MCF 10A (cell line): ENCODE results near the gene DLST. TPM values are rescaled to one million over a fixed set of nuclear protein-coding genes. Genes with fewer than 3 reads are reported as not detected.

Experiments
- BruUV-seq: library from RNA; stranded (reverse); fragments of 400-500 nt; replicated peaks from 2 replicates; lab custom pipeline; 2021; lab: Mats Ljungman, UMichigan
- CTCF ChIA-PET: fragments of 300-600 bp; sonication (Branson Sonifier 250); formaldehyde crosslinking; extraction: SDS; loops from one replicate; lab custom pipeline; 2021; ENCODE audit warnings: antibody characterized with exemption, inconsistent platforms; lab: Yijun Ruan, JAX
- POLR2A ChIA-PET: fragments of 300-600, 350-650 bp; sonication (Branson Sonifier 250); formaldehyde crosslinking; extraction: SDS; loops from one replicate; lab custom pipeline; 2020; ENCODE audit warnings: antibody characterized with exemption, inconsistent platforms; lab: Yijun Ruan, JAX
- DNase-seq: peaks from one replicate; pipeline ENCODE4 v3.0.0-alpha.2; 2018; ENCODE audit not compliant: unreplicated experiment
- H3K27ac Mint-ChIP-seq: one replicate; pipeline ENCODE4 v1.8.0; 2022; ENCODE audit warnings: mild to moderate bottlenecking, low read depth, mixed read lengths; ENCODE audit not compliant: unreplicated experiment
- H3K27me3 Mint-ChIP-seq: one replicate; pipeline ENCODE4 v1.8.0; 2022; ENCODE audit warnings: mixed read lengths; ENCODE audit not compliant: insufficient read depth, unreplicated experiment
- H3K36me3 Mint-ChIP-seq: one replicate; pipeline ENCODE4 v1.8.0; 2022; ENCODE audit warnings: mild to moderate bottlenecking, moderate library complexity, mixed read lengths; ENCODE audit not compliant: insufficient read depth, unreplicated experiment
- H3K4me1 Mint-ChIP-seq: one replicate; pipeline ENCODE4 v1.8.0; 2022; ENCODE audit warnings: mixed read lengths; ENCODE audit not compliant: insufficient read depth, unreplicated experiment
- H3K4me3 Mint-ChIP-seq: one replicate; pipeline ENCODE4 v1.8.0; 2022; ENCODE audit warnings: mild to moderate bottlenecking, moderate library complexity, mixed read lengths; ENCODE audit not compliant: unreplicated experiment
- H3K9me3 Mint-ChIP-seq: one replicate; pipeline ENCODE4 v1.8.0; 2022; ENCODE audit warnings: mixed read lengths; ENCODE audit not compliant: unreplicated experiment
- intact Hi-C: fragments of 100-400 bp; cut with micrococcal nuclease; formaldehyde crosslinking; loops from 2 replicates; pipeline ENCODE4 v1.14.1; 2022
- total RNA-seq: library from RNA; stranded (reverse); gene quantifications from 2 replicates; pipeline ENCODE4 v1.2.3, GENCODE V29; 2022
- TF ChIP-seq, protein P1 (sequence below): fragments of 200-600 bp; IDR thresholded peaks from one replicate; pipeline ENCODE4 v1.8.0; 2022; ENCODE audit warnings: antibody characterized with exemption, mild to moderate bottlenecking; ENCODE audit not compliant: unreplicated experiment

The DLST gene
- total RNA-seq, 1 experiment from 2014 or later, result 114 TPM

DNA sequence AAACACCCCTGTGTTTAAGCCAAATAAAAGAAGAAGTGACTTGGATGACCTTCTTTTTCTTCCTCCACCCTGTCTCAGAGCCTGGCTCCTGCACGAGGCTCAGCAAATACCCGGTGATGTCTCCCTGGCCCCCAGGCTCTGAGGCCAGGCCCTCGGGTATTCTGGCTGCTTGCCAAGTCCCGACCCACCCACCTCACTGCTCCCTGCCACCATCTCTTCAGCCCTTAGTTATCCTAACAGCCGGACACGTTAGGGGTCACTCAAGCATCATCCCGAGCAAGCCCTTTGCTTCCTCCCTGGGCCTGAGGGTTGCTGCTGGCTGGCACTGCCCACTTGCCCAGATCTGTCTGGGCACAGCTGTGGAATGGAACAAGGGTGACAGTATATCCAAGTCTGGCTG is 34.1 kb downstream of the DLST start:
- BruUV-seq, result no TSS peak
- peaks cover 14% of the 10 kb centered on the region for H3K4me1 Mint-ChIP-seq
- DNase-seq, result no peak
- H3K4me3 Mint-ChIP-seq, result no peak overlapping the region
- no peaks in the 10 kb centered on the region for H3K36me3 Mint-ChIP-seq
- H3K27me3 Mint-ChIP-seq, result no peaks in the 10 kb centered on the region
- ChIA-PET POLR2A (no interaction called here), CTCF (interaction anchor here (1.2 kb wide), 1 partner anchor 49 kb away, joined by 4 read pairs; no protein-coding TSS in a partner anchor)
- H3K27ac Mint-ChIP-seq, result no peak overlapping the region
- H3K9me3 Mint-ChIP-seq, result no peaks in the 10 kb centered on the region
- intact Hi-C loops, result no loop called here
- TF ChIP-seq, protein P1, sequence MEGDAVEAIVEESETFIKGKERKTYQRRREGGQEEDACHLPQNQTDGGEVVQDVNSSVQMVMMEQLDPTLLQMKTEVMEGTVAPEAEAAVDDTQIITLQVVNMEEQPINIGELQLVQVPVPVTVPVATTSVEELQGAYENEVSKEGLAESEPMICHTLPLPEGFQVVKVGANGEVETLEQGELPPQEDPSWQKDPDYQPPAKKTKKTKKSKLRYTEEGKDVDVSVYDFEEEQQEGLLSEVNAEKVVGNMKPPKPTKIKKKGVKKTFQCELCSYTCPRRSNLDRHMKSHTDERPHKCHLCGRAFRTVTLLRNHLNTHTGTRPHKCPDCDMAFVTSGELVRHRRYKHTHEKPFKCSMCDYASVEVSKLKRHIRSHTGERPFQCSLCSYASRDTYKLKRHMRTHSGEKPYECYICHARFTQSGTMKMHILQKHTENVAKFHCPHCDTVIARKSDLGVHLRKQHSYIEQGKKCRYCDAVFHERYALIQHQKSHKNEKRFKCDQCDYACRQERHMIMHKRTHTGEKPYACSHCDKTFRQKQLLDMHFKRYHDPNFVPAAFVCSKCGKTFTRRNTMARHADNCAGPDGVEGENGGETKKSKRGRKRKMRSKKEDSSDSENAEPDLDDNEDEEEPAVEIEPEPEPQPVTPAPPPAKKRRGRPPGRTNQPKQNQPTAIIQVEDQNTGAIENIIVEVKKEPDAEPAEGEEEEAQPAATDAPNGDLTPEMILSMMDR, result no peak

DNA sequence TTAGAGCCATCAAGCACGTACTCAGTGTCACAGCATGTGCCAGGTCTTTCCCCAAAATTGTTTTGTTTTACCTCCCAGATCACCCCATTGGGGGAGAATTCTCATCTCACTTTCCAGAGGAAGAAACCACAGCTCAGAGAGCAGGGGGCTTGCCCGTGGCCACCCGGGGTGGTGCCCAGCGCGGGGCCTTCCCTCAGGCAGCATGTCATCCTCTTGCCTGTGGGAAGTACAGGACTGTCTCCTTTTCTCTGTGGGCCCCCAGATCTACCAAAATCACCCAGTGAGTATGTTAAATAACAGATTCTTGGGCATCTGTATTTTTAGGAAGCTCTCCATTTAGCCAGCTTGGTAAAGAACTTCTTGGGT is 35.4 kb downstream of the DLST start:
- BruUV-seq, result no TSS peak
- intact Hi-C loops, result no loop called here
- no peaks in the 10 kb centered on the region for H3K27me3 Mint-ChIP-seq
- TF ChIP-seq, protein P1, result no peak
- H3K4me1 Mint-ChIP-seq, result peaks cover 6% of the 10 kb centered on the region
- POLR2A ChIA-PET, result interaction anchor here (0.6 to 1.7 kb wide), 3 partner anchors 12 to 607 kb away, joined by 3 read pairs; no protein-coding TSS in a partner anchor
- no peaks in the 10 kb centered on the region for H3K9me3 Mint-ChIP-seq
- no peaks in the 10 kb centered on the region for H3K36me3 Mint-ChIP-seq
- no peak overlapping the region for H3K4me3 Mint-ChIP-seq
- H3K27ac Mint-ChIP-seq, result no peak overlapping the region
- CTCF ChIA-PET, result interaction anchor here (1.0 to 1.2 kb wide), 7 partner anchors 11 to 387 kb away, joined by 3 to 7 read pairs (median 3); no protein-coding TSS in a partner anchor
- DNase-seq, result no peak

DNA sequence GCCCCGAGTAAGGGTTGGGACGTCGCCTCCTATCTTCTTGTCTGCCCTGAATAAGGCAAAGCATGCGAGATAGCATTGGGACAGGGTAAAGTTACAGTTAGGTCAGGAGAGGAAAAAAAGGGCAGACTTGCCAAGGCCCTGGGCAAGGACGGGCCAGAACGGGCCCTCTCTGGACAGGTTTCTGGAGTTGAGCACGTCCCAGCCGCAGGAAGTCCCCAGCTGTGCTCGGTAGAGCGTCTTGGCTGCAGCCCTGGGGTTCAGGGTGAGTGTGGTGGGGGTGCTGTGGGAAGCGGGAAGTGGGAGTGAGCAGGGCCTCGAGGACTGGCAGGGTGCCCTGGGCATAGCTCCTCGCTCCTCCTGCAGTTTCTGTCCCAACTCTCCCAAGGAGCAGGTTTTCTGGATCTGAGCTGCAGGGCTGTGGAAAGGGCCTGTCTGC is 35.9 kb downstream of the DLST start:
- no TSS peak for BruUV-seq
- H3K9me3 Mint-ChIP-seq, result no peaks in the 10 kb centered on the region
- peaks cover 5% of the 10 kb centered on the region for H3K4me1 Mint-ChIP-seq
- H3K36me3 Mint-ChIP-seq, result no peaks in the 10 kb centered on the region
- H3K27me3 Mint-ChIP-seq, result no peaks in the 10 kb centered on the region
- H3K4me3 Mint-ChIP-seq, result no peak overlapping the region
- no peak for DNase-seq
- CTCF ChIA-PET, result interaction anchor here (1.0 to 1.2 kb wide), 6 partner anchors 12 to 386 kb away, joined by 3 to 6 read pairs (median 3); no protein-coding TSS in a partner anchor
- intact Hi-C loops, result no loop called here
- POLR2A ChIA-PET, result interaction anchor here (0.6 to 1.7 kb wide), 2 partner anchors 12 to 13 kb away, joined by 3 read pairs; no protein-coding TSS in a partner anchor
- TF ChIP-seq, protein P1, result no peak
- no peak overlapping the region for H3K27ac Mint-ChIP-seq

GRCh38 chr14:74918380-74918779 is 36.7 kb downstream of the DLST start:
- no peak overlapping the region for H3K27ac Mint-ChIP-seq
- no TSS peak for BruUV-seq
- intact Hi-C loops, result no loop called here
- H3K36me3 Mint-ChIP-seq, result no peaks in the 10 kb centered on the region
- peaks cover 5% of the 10 kb centered on the region for H3K4me1 Mint-ChIP-seq
- CTCF ChIA-PET, result interaction anchor here (0.6 to 1.1 kb wide), 4 partner anchors 17 to 385 kb away, joined by 3 read pairs; no protein-coding TSS in a partner anchor
- no peak for DNase-seq
- POLR2A ChIA-PET, result interaction anchor here (1.7 kb wide), 1 partner anchor 11 kb away, joined by 3 read pairs; no protein-coding TSS in a partner anchor
- no peaks in the 10 kb centered on the region for H3K9me3 Mint-ChIP-seq
- H3K27me3 Mint-ChIP-seq, result no peaks in the 10 kb centered on the region
- no peak overlapping the region for H3K4me3 Mint-ChIP-seq
- TF ChIP-seq, protein P1, result no peak
